Measurements from ENCODE around the gene GIMAP4. TPM values are rescaled to one million over a fixed set of nuclear protein-coding genes. Genes with fewer than 3 reads are reported as not detected.

Gene GIMAP4
- polyA plus RNA-seq, 2 donors, result 4.6 to 5.3 TPM

- WGBS, 2 donors, result 44 to 70% methylated on average over 2 of the region's 2 CpGs
- H3K36me3 ChIP-seq (ENCODE audit: control insufficient read depth in 2 of 2, insufficient read depth in 2 of 2, low read length in 1 of 2), result no peaks in the 10 kb centered on the region
- no peak overlapping the region for H3K27ac ChIP-seq (ENCODE audit: low read depth in 2 of 2, low read length in 1 of 2)
- no peak overlapping the region for H3K4me3 ChIP-seq (ENCODE audit: low read depth in 1 of 2, low read length in 2 of 2)
- H3K4me1 ChIP-seq (ENCODE audit: control insufficient read depth in 2 of 2, insufficient read depth in 2 of 2, low read length in 1 of 2), result no peaks in the 10 kb centered on the region
- H3K9me3 ChIP-seq (ENCODE audit: control insufficient read depth in 2 of 2, insufficient read depth in 1 of 2, low read depth in 1 of 2, low read length in 1 of 2), result peaks cover 0 to 5% of the 10 kb centered on the region in 2 donors
- no peaks in the 10 kb centered on the region for H3K27me3 ChIP-seq (ENCODE audit: control insufficient read depth in 1 of 2, insufficient read depth in 2 of 2, low read length in 2 of 2)
Observed at GRCh38 chr7:150562919-150563318, 4.3 kb upstream of the GIMAP4 start.

DNA sequence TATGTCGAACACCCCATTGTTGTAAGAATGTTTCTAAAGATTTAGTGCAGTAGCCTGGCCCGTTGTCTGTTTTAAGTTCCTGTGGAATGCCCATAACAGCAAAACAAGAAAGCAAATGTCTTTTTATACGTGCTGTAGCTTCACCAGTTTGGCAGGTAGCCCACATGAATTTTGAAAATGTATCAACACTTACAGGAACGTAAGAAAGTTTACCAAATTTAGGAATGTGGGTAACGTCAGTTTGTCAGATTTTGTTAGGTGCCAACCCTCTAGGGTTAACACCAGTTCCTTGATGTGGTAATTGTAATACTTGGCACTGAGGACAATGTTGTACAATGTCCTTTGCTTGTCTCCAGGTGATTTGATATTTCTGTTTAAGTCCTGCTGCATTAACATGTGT lies 3.2 kb upstream of the GIMAP4 start:
- H3K4me3 ChIP-seq (ENCODE audit: low read depth in 1 of 2, low read length in 2 of 2), result no peak overlapping the region
- H3K4me1 ChIP-seq (ENCODE audit: control insufficient read depth in 2 of 2, insufficient read depth in 2 of 2, low read length in 1 of 2), result no peaks in the 10 kb centered on the region
- H3K36me3 ChIP-seq (ENCODE audit: control insufficient read depth in 2 of 2, insufficient read depth in 2 of 2, low read length in 1 of 2), result no peaks in the 10 kb centered on the region
- no peaks in the 10 kb centered on the region for H3K27me3 ChIP-seq (ENCODE audit: control insufficient read depth in 1 of 2, insufficient read depth in 2 of 2, low read length in 2 of 2)
- peaks cover 0 to 5% of the 10 kb centered on the region in 2 donors for H3K9me3 ChIP-seq (ENCODE audit: control insufficient read depth in 2 of 2, insufficient read depth in 1 of 2, low read depth in 1 of 2, low read length in 1 of 2)
- 43 to 49% methylated on average over 5 of the region's 5 CpGs for WGBS, 2 donors
- H3K27ac ChIP-seq (ENCODE audit: low read depth in 2 of 2, low read length in 1 of 2), result no peak overlapping the region

DNA sequence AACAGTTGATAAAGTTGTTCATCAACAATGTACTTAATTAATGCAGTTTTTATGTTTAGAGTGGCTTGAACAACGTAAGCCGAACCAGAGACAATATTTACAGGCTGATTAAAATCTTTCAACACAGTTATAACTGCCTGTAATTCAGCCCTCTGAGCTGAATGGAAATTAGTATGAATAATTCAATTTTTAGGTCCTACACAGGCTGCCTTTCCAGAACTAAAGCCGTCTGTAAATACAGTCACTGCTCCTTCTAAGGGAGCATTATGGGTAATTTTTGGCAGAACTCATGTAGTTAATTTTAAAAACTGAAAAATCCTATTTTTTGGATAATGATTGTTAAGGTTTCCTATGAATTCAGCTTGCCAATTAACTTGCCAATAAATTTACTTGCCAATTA lies 2.6 kb upstream of the GIMAP4 start:
- peaks cover 0 to 5% of the 10 kb centered on the region in 2 donors for H3K9me3 ChIP-seq (ENCODE audit: control insufficient read depth in 2 of 2, insufficient read depth in 1 of 2, low read depth in 1 of 2, low read length in 1 of 2)
- H3K4me1 ChIP-seq (ENCODE audit: control insufficient read depth in 2 of 2, insufficient read depth in 2 of 2, low read length in 1 of 2), result no peaks in the 10 kb centered on the region
- no peak overlapping the region for H3K4me3 ChIP-seq (ENCODE audit: low read depth in 1 of 2, low read length in 2 of 2)
- 47 to 69% methylated on average over 3 of the region's 3 CpGs for WGBS, 2 donors
- H3K27me3 ChIP-seq (ENCODE audit: control insufficient read depth in 1 of 2, insufficient read depth in 2 of 2, low read length in 2 of 2), result no peaks in the 10 kb centered on the region
- no peaks in the 10 kb centered on the region for H3K36me3 ChIP-seq (ENCODE audit: control insufficient read depth in 2 of 2, insufficient read depth in 2 of 2, low read length in 1 of 2)
- H3K27ac ChIP-seq (ENCODE audit: low read depth in 2 of 2, low read length in 1 of 2), result no peak overlapping the region

GRCh38 chr7:150565239-150565638 lies 2.0 kb upstream of the GIMAP4 start:
- Histone ChIP-seq H3K27me3 (ENCODE audit: control insufficient read depth in 1 of 2, insufficient read depth in 2 of 2, low read length in 2 of 2) (no peaks in the 10 kb centered on the region), H3K36me3 (ENCODE audit: control insufficient read depth in 2 of 2, insufficient read depth in 2 of 2, low read length in 1 of 2) (no peaks in the 10 kb centered on the region), H3K27ac (ENCODE audit: low read depth in 2 of 2, low read length in 1 of 2) (no peak overlapping the region), H3K4me1 (ENCODE audit: control insufficient read depth in 2 of 2, insufficient read depth in 2 of 2, low read length in 1 of 2) (no peaks in the 10 kb centered on the region), H3K9me3 (ENCODE audit: control insufficient read depth in 2 of 2, insufficient read depth in 1 of 2, low read depth in 1 of 2, low read length in 1 of 2) (peaks cover 0 to 5% of the 10 kb centered on the region in 2 donors), H3K4me3 (ENCODE audit: low read depth in 1 of 2, low read length in 2 of 2) (no peak overlapping the region)
- WGBS, 2 donors, result 82 to 84% methylated on average over 7 of the region's 7 CpGs

GRCh38 chr7:150566123-150566522 lies 1.1 kb upstream of the GIMAP4 start:
- H3K4me3 ChIP-seq (ENCODE audit: low read depth in 1 of 2, low read length in 2 of 2), result no peak overlapping the region
- H3K27ac ChIP-seq (ENCODE audit: low read depth in 2 of 2, low read length in 1 of 2), result no peak overlapping the region
- H3K27me3 ChIP-seq (ENCODE audit: control insufficient read depth in 1 of 2, insufficient read depth in 2 of 2, low read length in 2 of 2), result no peaks in the 10 kb centered on the region
- H3K4me1 ChIP-seq (ENCODE audit: control insufficient read depth in 2 of 2, insufficient read depth in 2 of 2, low read length in 1 of 2), result no peaks in the 10 kb centered on the region
- 39 to 73% methylated on average over 3 of the region's 3 CpGs for WGBS, 2 donors
- no peaks in the 10 kb centered on the region for H3K9me3 ChIP-seq (ENCODE audit: control insufficient read depth in 2 of 2, insufficient read depth in 1 of 2, low read depth in 1 of 2, low read length in 1 of 2)
- H3K36me3 ChIP-seq (ENCODE audit: control insufficient read depth in 2 of 2, insufficient read depth in 2 of 2, low read length in 1 of 2), result no peaks in the 10 kb centered on the region

- Histone ChIP-seq H3K4me3 (ENCODE audit: low read depth in 1 of 2, low read length in 2 of 2) (no peak overlapping the region), H3K36me3 (ENCODE audit: control insufficient read depth in 2 of 2, insufficient read depth in 2 of 2, low read length in 1 of 2) (no peaks in the 10 kb centered on the region), H3K4me1 (ENCODE audit: control insufficient read depth in 2 of 2, insufficient read depth in 2 of 2, low read length in 1 of 2) (no peaks in the 10 kb centered on the region), H3K27ac (ENCODE audit: low read depth in 2 of 2, low read length in 1 of 2) (no peak overlapping the region), H3K27me3 (ENCODE audit: control insufficient read depth in 1 of 2, insufficient read depth in 2 of 2, low read length in 2 of 2) (no peaks in the 10 kb centered on the region), H3K9me3 (ENCODE audit: control insufficient read depth in 2 of 2, insufficient read depth in 1 of 2, low read depth in 1 of 2, low read length in 1 of 2) (no peaks in the 10 kb centered on the region)
- 84 to 92% methylated on average over 1 of the region's 1 CpG for WGBS, 2 donors
Observed at GRCh38 chr7:150566572-150566971, 618 bp upstream of the GIMAP4 start.

- no peaks in the 10 kb centered on the region for H3K4me1 ChIP-seq (ENCODE audit: control insufficient read depth in 2 of 2, insufficient read depth in 2 of 2, low read length in 1 of 2)
- H3K4me3 ChIP-seq (ENCODE audit: low read depth in 1 of 2, low read length in 2 of 2), result peak overlapping the region; percentile 38 to 46
- no peaks in the 10 kb centered on the region for H3K36me3 ChIP-seq (ENCODE audit: control insufficient read depth in 2 of 2, insufficient read depth in 2 of 2, low read length in 1 of 2)
- H3K9me3 ChIP-seq (ENCODE audit: control insufficient read depth in 2 of 2, insufficient read depth in 1 of 2, low read depth in 1 of 2, low read length in 1 of 2), result no peaks in the 10 kb centered on the region
- peak overlapping the region; percentile 36 to 61 for H3K27ac ChIP-seq (ENCODE audit: low read depth in 2 of 2, low read length in 1 of 2)
- no peaks in the 10 kb centered on the region for H3K27me3 ChIP-seq (ENCODE audit: control insufficient read depth in 1 of 2, insufficient read depth in 2 of 2, low read length in 2 of 2)
- 44 to 53% methylated on average over 3 of the region's 3 CpGs for WGBS, 2 donors
Observed at GRCh38 chr7:150567871-150568301, 696 bp downstream of the GIMAP4 start.

DNA sequence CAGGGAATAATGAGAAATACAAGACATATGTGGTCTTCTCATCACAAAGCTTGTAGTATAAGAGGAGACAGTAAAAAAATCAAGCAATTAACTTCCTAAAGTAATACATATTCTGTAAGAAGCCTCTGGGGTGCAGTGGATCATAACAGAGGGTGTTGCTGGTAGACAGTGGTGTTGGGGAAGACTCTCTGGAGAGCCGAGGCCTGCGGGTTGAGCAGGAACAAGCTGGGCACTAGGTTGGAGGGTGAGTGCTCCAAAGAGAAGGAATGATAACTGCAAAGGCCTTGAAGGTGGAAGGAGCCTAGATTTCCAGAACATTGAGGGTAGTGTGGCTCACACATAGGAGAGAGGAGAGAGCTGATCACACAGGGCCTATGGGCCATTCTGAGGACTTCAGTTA lies 1.5 kb downstream of the GIMAP4 start:
- H3K27ac ChIP-seq (ENCODE audit: low read depth in 2 of 2, low read length in 1 of 2), result no peak overlapping the region
- 48 to 62% methylated on average over 2 of the region's 2 CpGs for WGBS, 2 donors
- H3K4me1 ChIP-seq (ENCODE audit: control insufficient read depth in 2 of 2, insufficient read depth in 2 of 2, low read length in 1 of 2), result no peaks in the 10 kb centered on the region
- no peaks in the 10 kb centered on the region for H3K9me3 ChIP-seq (ENCODE audit: control insufficient read depth in 2 of 2, insufficient read depth in 1 of 2, low read depth in 1 of 2, low read length in 1 of 2)
- no peaks in the 10 kb centered on the region for H3K36me3 ChIP-seq (ENCODE audit: control insufficient read depth in 2 of 2, insufficient read depth in 2 of 2, low read length in 1 of 2)
- H3K27me3 ChIP-seq (ENCODE audit: control insufficient read depth in 1 of 2, insufficient read depth in 2 of 2, low read length in 2 of 2), result no peaks in the 10 kb centered on the region
- H3K4me3 ChIP-seq (ENCODE audit: low read depth in 1 of 2, low read length in 2 of 2), result no peak overlapping the region

GRCh38 chr7:150569245-150569955 lies 2.2 kb downstream of the GIMAP4 start:
- Histone ChIP-seq H3K4me3 (ENCODE audit: low read depth in 1 of 2, low read length in 2 of 2) (no peak overlapping the region), H3K4me1 (ENCODE audit: control insufficient read depth in 2 of 2, insufficient read depth in 2 of 2, low read length in 1 of 2) (no peaks in the 10 kb centered on the region), H3K27me3 (ENCODE audit: control insufficient read depth in 1 of 2, insufficient read depth in 2 of 2, low read length in 2 of 2) (no peaks in the 10 kb centered on the region), H3K27ac (ENCODE audit: low read depth in 2 of 2, low read length in 1 of 2) (no peak overlapping the region), H3K36me3 (ENCODE audit: control insufficient read depth in 2 of 2, insufficient read depth in 2 of 2, low read length in 1 of 2) (no peaks in the 10 kb centered on the region), H3K9me3 (ENCODE audit: control insufficient read depth in 2 of 2, insufficient read depth in 1 of 2, low read depth in 1 of 2, low read length in 1 of 2) (no peaks in the 10 kb centered on the region)
- 52 to 58% methylated on average over 7 of the region's 7 CpGs for whole genome bisulfite sequencing, 2 donors
